Activated T-cell treated with anti-CD3 and anti-CD28 coated beads, Interleukin-2, amount 50 U/mL, for 4 hours (primary cell): ENCODE data around the gene SIGLEC12. TPM values are rescaled to one million over a fixed set of nuclear protein-coding genes. Genes with fewer than 3 reads are reported as not detected.

Experiments used
- ATAC-seq, 2 donors: fragments of 200-7000 bp; cut with Tn5 transposase; one replicate each; pipeline ENCODE4 v1.10.0; 2021
- DNase-seq: peaks from one replicate; pipeline ENCODE4 v3.0.0-alpha.2; 2020
- H3K27me3 Mint-ChIP-seq: one replicate; pipeline ENCODE4 v1.8.0; 2021; ENCODE audit warnings: low read depth, mixed read lengths
- H3K36me3 Mint-ChIP-seq: one replicate; pipeline ENCODE4 v1.8.0; 2022; ENCODE audit warnings: mixed read lengths; ENCODE audit not compliant: insufficient read depth
- H3K4me1 Mint-ChIP-seq: one replicate; pipeline ENCODE4 v1.8.0; 2021; ENCODE audit warnings: low read depth, mixed read lengths
- H3K4me3 Mint-ChIP-seq: one replicate; pipeline ENCODE4 v1.8.0; 2021; ENCODE audit warnings: mild to moderate bottlenecking, moderate library complexity, mixed read lengths
- H3K9me3 Mint-ChIP-seq: one replicate; pipeline ENCODE4 v1.8.0; 2021; ENCODE audit warnings: mixed read lengths
- total RNA-seq, 3 donors: library from RNA; stranded (reverse); gene quantifications; one replicate each; pipeline ENCODE4 v1.2.1, GENCODE V29; 2021

SIGLEC12 gene
- 1 to 10 TPM in 1 of 3 donors, under 1 TPM in 1, not detected in 1; 0.51 to 1.3 TPM for total RNA-seq

DNA sequence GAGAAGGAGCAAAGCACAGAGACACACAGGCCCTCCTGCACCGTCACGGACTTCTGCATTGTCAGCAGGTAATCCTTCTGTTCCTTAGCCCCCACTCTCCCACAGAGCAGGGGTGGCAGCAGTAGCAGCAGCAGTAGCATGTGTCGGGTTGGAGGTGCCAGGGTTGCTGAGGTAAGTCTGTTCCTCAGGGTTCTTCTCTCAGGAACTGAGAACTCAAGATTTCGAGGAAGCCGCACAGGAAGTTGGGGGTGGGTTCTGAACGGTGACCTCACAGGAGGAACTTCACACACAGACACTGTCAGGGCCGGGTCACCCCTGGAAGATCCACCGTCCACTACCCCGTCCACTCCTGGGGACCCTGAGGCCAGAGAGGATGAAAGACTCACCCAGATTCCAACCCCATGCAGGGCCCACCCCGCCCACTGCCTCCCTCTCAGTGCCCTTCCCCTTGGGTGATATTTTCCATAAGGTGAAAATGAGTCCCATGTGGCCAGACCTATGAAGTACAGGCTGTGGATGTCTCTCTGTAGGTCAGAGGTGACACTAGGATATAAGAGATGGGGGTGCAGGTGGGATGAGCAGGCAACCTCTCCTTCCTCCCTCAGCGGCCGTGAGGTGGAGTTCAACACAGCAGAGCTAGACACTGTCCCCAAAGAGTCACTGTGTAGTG lies at the start of gene SIGLEC12:
Gene SIGLEC12, minus strand, starts transcription at position 207 of the 670 bp plus-strand sequence. Its CDS starts 67 bp downstream, at position 140.
- peak; percentile 43 to 62 for ATAC-seq
- no peak for DNase-seq
- Mint-ChIP-seq H3K9me3 (peaks cover 8% of the 10 kb centered on the region), H3K27me3 (peaks cover 6% of the 10 kb centered on the region), H3K36me3 (no peaks in the 10 kb centered on the region), H3K4me3 (peak within 1 kb of the TSS; percentile 20), H3K4me1 (peaks cover 10% of the 10 kb centered on the region)

DNA sequence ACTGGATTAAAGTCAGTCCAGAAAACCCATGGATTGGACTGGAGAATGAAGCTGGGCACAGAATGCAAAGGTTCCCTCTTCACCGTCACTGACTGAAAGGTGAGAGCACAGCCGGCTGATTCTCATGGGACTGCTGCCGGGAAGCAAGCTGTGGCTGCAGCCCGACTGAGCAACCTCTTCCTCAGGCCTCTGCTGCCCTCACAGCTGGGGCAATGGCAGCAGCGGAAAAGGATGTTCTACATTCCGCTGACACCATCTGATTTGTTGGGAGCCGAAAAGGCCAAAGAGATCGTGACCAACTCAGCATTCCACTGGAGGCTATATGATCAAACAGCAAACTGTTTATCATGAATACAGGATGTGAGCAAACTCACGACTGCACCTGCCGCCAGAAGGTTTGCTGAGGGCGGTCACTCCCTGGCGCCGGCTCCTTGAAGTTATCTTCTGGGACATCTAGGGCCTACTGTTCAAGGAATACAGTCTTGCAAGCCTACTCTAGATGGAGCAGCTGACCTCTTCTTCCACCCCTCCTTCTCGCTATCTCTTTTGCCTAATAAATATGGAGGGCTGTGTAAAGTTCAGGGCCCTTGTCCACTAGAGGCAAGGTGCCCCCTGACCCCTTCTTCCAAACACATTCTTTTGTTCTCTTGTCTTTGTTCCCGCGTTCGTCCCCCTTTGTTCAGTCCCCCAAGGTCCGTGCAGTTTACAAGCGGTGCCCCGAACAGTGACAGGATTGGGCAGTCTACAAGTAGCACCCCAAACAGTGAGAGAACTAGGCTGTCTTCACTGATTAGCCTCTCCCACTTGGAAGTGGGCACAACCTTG lies 49.5 kb upstream of the SIGLEC12 start:
- Mint-ChIP-seq H3K27me3 (peaks cover 67% of the 10 kb centered on the region), H3K9me3 (no peaks in the 10 kb centered on the region), H3K36me3 (no peaks in the 10 kb centered on the region), H3K4me1 (peaks cover 21% of the 10 kb centered on the region), H3K4me3 (peak overlapping the region; percentile 5)
- ATAC-seq (no peak), DNase-seq (no peak)

DNA sequence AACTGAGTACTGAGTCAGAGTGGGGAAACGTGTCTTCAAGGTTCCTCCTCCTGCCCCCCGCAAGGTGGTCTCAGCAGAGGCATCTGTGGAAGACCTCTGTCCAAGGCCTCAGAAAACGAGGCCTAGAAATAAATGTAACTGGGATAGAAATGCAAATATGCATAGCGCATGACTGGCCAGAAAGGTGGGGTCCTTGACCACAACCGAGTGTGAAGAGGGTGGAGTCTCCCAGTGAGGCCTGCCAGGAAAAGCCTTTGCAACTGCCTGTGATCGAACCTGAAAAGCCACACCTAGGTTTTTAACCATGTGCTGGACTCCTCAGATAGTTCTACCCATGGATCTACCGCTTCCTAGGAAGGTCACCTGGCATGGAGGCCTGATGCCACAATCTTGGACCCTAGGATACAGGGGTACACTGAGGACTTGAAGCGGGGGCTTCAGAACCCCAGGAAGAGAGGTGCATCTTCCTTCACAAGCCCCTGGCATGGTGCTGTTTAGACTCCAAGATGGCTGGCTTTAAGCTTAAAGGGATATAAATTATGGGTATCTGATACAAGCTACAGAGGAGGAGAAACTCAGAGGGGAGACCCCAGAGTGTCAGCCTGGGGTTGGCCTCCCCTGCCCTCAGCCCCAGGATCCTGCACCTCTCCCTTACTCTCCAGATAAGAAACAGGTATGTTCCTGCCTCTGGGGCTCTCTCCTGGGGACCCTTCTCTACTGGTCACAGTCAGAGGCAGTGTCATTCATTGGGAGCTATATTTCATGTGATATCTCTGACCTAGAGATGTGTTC lies 48.1 kb upstream of the SIGLEC12 start:
- DNase-seq (no peak), ATAC-seq (no peak)
- peaks cover 21% of the 10 kb centered on the region for H3K4me1 Mint-ChIP-seq
- H3K36me3 Mint-ChIP-seq = no peaks in the 10 kb centered on the region
- peaks cover 70% of the 10 kb centered on the region for H3K27me3 Mint-ChIP-seq
- no peak overlapping the region for H3K4me3 Mint-ChIP-seq
- H3K9me3 Mint-ChIP-seq = no peaks in the 10 kb centered on the region

DNA sequence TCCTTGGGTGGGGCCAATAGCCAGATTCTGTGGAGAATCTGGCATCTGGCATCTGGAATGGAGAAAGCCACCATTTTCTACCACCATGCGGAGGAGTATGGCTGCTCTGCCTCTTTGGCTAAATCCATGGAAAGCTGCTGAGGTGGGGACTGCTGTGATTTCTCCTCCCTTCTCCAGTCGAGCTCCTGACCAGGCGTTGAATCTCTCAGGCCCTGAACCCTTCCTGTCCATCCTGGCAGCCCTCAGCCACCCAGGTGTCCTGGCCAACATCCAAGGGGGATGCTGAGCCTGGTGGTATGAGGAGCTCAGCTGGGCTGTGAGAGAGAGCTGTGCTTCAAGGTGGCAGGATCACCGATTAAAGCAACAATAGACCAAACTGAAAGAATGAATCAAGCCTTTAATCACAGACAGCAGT lies 47.3 kb upstream of the SIGLEC12 start:
- Mint-ChIP-seq H3K4me3 (no peak overlapping the region), H3K4me1 (peaks cover 21% of the 10 kb centered on the region), H3K36me3 (no peaks in the 10 kb centered on the region), H3K9me3 (no peaks in the 10 kb centered on the region), H3K27me3 (peaks cover 69% of the 10 kb centered on the region)
- DNase-seq (no peak), ATAC-seq (no peak)

DNA sequence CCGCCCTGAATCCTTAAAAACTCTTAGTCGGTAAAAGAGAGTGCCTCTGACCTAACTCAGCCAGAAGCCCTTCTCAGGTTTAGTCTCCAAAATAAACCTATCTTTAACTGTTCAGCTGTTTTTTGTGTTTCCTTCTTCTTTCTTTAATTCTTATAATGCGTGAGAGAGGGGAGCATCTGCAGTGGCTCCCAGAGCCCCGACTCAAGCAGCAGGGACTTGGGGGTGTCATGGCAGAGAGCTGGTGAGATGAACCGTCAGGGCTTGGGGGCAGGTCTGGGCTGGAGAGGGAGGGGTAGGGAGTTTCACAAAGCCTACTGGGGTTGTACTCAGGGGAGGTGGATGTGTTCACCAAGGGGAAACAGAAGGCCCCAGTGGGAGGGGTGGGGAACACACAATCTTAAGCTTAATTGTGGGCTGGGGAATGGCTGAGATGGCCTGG lies 46.6 kb upstream of the SIGLEC12 start:
- H3K27me3 Mint-ChIP-seq = peaks cover 66% of the 10 kb centered on the region
- H3K9me3 Mint-ChIP-seq = no peaks in the 10 kb centered on the region
- H3K4me1 Mint-ChIP-seq = peaks cover 21% of the 10 kb centered on the region
- DNase-seq (no peak), ATAC-seq (no peak)
- no peaks in the 10 kb centered on the region for H3K36me3 Mint-ChIP-seq
- no peak overlapping the region for H3K4me3 Mint-ChIP-seq

DNA sequence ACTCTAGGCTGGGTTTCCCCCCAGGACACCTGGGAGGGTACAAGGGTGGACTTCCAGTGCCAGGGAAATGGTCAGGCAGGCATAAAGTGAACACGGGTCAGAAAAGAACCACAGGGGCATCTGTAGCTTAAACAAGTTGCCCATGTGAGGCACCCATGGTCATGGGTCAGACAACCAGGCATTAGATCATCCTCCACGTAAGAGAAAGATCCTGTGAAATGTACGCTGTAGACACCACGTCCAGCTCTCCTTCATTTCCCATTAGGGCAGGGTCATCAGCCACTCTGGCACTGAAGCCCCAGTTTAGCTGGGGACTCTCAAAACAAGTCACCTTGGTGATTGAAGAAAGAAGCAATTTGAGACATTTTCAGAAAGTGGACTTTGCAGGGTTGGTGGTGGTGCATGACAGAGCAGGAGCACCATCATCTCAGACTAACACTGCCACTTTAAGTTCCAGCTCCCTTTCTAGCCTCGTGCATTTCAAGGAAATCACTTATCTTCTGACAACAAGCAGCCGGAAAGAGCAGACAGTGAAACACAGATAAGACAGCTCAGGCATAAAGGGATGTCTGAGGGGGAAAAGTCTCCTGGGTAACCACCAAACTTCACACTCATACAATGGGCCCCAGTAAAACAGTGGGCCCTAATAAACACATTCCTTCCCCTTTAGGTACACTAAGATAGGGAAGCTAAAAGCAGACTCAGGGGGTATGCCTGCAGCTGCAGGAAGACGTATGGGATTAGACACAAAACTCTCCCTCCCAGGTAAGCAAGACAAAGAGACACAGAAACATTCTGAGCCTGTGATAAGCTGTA lies 46.0 kb upstream of the SIGLEC12 start:
- no peak for DNase-seq
- Mint-ChIP-seq H3K4me3 (no peak overlapping the region), H3K9me3 (no peaks in the 10 kb centered on the region), H3K27me3 (peaks cover 62% of the 10 kb centered on the region), H3K4me1 (peaks cover 21% of the 10 kb centered on the region), H3K36me3 (no peaks in the 10 kb centered on the region)
- no peak for ATAC-seq

DNA sequence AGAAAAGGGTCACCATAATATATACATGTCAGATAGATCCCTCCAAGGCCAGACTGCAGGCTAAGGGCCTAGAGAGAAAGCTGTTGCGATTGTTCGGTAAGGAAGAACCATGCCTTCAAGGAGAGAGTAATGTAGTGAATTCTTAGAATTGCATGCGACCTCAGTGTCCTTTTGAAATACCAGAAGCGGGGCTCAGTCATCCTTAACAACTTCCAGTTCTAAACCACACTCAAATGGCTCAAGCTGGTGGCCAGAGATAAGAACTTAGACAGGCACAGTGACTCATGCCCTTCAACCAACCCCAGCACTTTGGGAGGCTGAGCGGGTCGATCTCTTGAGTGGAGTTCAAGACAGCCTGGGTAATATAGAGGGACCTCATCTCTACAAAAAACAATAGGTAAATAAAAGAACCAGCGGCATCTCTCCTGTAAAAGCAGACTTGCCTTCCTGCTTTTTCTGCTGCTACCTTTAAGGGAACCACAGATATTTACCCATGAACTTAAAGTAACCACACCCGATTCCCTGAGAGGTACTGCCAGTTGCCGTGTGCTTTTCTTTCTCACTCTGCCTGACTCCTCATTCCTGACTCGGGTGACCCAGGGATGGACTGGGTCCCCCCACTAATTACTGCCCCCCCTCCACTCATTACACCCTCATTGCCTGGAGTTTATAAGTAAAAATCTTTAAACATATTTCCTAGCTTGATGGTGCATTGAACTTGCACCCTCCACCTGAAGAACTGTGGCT lies 45.2 kb upstream of the SIGLEC12 start:
- H3K9me3 Mint-ChIP-seq = no peaks in the 10 kb centered on the region
- H3K27me3 Mint-ChIP-seq = peaks cover 61% of the 10 kb centered on the region
- ATAC-seq = peak; percentile 46 to 60

DNA sequence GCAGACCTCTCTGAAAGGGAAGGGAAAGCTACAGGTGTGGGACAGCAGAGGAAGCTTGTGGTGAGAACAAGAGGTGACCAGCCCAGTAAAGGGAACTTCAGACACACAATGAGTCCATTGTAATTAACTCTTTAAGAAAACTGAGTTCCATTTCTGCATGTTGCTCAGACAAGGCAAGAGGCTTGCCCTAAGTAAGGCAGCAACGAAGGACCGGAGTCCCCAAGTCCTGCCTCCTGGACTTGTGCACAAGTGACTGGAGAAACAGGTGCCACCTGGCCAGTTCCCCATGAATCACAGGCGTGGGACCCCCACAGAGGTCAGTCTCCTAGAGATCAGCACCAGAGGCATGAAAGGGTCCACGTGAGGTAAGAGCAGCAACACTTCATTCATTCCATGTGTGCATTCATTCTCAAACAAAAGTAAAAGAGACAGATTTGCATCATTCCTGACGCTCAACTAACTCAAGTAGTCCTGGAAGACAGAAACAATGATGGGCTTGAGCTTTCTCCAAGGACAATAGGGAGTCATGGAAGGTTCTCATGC lies 44.6 kb upstream of the SIGLEC12 start:
- ATAC-seq = no peak
- peaks cover 60% of the 10 kb centered on the region for H3K27me3 Mint-ChIP-seq
- no peaks in the 10 kb centered on the region for H3K36me3 Mint-ChIP-seq
- peaks cover 10% of the 10 kb centered on the region for H3K4me1 Mint-ChIP-seq
- no peaks in the 10 kb centered on the region for H3K9me3 Mint-ChIP-seq
- H3K4me3 Mint-ChIP-seq = no peak overlapping the region
- DNase-seq = no peak

More for the DNA sequence above, 45.2 kb upstream of the SIGLEC12 start:
- H3K36me3 Mint-ChIP-seq = no peaks in the 10 kb centered on the region
- peaks cover 16% of the 10 kb centered on the region for H3K4me1 Mint-ChIP-seq
- DNase-seq = no peak
- no peak overlapping the region for H3K4me3 Mint-ChIP-seq

DNA sequence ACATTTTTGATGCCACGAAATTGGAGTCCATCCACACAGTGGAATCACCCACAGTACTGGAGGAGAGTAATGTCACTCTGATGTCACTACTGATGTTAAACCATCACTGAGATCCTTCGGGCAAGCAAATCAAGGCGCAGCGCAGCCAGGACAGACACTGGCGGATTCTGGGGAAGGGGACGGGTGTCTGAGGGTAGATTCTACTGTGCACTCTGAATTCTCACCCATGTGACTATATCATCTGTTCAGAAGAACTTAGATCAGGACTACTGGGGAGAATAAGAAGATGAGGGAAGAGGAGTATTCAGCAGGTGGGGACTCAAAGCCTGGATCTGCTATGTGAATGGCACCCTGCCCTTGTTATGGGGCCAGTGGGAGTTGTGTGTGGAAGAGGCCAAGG lies 42.4 kb upstream of the SIGLEC12 start:
- Mint-ChIP-seq H3K36me3 (no peaks in the 10 kb centered on the region), H3K9me3 (no peaks in the 10 kb centered on the region), H3K4me3 (no peak overlapping the region), H3K27me3 (peaks cover 64% of the 10 kb centered on the region), H3K4me1 (peaks cover 6% of the 10 kb centered on the region)
- DNase-seq = no peak
- ATAC-seq = no peak

DNA sequence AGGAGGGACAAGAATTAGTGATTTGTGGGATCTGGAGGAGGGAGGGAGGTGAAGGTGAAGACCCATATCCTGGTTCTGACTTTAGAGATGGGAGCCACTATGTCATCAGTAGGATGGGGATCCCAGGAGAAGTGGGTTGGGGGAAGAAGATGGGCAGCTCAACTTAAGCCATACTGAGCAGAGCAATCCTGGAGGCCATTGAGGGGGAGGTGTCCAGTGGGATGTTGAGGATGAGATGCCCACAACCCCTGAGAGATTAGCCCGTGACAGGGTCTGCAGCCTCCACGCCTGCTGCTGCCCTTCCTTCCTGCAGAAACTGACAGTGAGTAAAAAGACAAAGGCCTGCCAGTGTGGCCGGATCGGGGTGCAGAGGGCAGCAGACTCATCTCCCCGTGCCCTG lies 41.1 kb upstream of the SIGLEC12 start:
- H3K27me3 Mint-ChIP-seq = peaks cover 63% of the 10 kb centered on the region
- H3K9me3 Mint-ChIP-seq = no peaks in the 10 kb centered on the region
- no peak overlapping the region for H3K4me3 Mint-ChIP-seq
- peaks cover 3% of the 10 kb centered on the region for H3K4me1 Mint-ChIP-seq
- no peak for DNase-seq
- no peaks in the 10 kb centered on the region for H3K36me3 Mint-ChIP-seq
- ATAC-seq = no peak

DNA sequence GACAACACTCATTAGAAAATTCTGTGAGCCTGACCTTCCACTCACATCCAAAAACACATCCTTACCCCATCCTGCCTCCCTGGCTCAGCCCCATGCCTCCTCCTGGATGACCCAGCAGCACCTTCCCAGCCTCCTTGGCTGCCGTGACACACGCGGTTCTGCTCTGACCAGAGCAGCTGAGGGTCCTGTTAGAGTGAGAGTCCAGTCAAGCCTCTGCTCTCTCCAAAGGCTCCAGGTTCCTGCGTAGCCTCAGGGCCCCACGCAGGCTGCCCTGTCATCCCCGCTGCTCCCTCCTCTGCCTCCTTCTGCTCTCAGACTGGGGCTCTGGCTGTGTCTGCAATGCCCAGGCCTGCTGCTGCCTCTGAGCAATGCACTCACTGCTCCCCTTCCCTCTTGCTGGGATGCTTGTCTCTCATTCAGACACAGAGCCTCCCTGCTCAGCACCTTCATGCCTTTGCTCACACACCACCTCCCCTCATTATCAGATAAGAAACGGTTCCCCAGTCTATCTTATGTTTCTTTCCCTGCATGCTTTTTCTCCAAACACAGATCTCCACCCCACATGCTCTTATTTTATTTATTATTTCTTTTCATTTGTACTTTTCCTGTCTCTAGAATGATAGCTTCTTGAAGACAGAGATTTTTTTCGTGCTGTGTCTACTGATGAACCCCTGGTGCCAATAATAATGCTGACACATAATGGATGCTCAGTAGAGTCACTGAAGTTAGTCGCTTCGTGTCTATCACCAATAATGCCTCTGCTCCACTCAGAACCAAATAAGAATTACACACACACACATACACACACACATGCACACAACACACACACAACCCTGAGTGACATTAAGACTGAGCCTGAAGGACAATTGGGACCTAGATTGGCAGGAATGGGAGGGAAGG lies 40.1 kb upstream of the SIGLEC12 start:
- peaks cover 62% of the 10 kb centered on the region for H3K27me3 Mint-ChIP-seq

DNA sequence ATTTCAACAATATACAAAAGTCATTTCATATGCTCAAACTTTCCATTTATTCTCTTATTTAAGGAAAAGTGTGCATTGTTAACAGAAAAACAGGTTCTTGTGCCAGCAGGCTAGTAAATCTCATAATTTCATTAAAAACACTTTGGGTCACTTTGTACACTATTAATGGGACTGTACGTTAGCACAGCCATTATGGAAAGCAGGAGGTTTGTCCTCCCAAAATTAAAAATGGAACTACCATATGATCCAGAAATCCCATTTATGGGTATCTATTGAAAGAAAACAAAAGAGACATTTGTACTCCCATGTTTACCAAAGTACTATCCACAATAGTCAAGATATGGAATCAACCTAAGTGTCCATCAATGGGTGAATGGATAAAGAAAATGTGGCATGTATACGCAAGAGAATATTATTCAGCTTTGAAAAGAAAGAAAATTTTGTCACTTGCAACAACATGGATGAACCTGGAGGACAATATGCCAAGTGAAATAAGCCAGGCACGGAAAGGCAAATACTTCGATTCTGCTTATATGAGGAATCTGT lies 38.3 kb upstream of the SIGLEC12 start:
- ATAC-seq (no peak), DNase-seq (no peak)
- H3K36me3 Mint-ChIP-seq = no peaks in the 10 kb centered on the region
- no peak overlapping the region for H3K4me3 Mint-ChIP-seq
- no peaks in the 10 kb centered on the region for H3K4me1 Mint-ChIP-seq
- peaks cover 51% of the 10 kb centered on the region for H3K27me3 Mint-ChIP-seq
- peaks cover 13% of the 10 kb centered on the region for H3K9me3 Mint-ChIP-seq

More for the DNA sequence above, 40.1 kb upstream of the SIGLEC12 start:
- Mint-ChIP-seq H3K36me3 (no peaks in the 10 kb centered on the region), H3K4me3 (no peak overlapping the region), H3K9me3 (peaks cover under 1% of the 10 kb centered on the region), H3K4me1 (peaks cover 2% of the 10 kb centered on the region)
- DNase-seq (no peak), ATAC-seq (no peak)
